ENCODE data around the gene ADO. TPM values are rescaled to one million over a fixed set of nuclear protein-coding genes. Genes with fewer than 3 reads are reported as not detected.
A peak's percentile ranks its signal among the peaks of the same experiment; 100 is the strongest.

Gene ADO
- total and polyA plus RNA-seq, 2 experiments from 2014 or later: 12.6 to 48.3 TPM

- no peaks in the 10 kb centered on the region for H3K4me1 ChIP-seq (ENCODE audit: insufficient read depth)
- no peaks in the 10 kb centered on the region for H3K9me2 ChIP-seq (ENCODE audit: insufficient read depth)
- peaks cover 6% of the 10 kb centered on the region for H3K4me1 Mint-ChIP-seq
- no peaks in the 10 kb centered on the region for H3F3A ChIP-seq (replicated peaks; ENCODE audit: low read depth)
- no peaks in the 10 kb centered on the region for H3K36me3 Mint-ChIP-seq (ENCODE audit: low read depth)
- no peak overlapping the region for H3K4me2 ChIP-seq
- DNase-seq (ENCODE audit: low spot score) (no peak), ATAC-seq (no peak)
- H3K27ac ChIP-seq (ENCODE audit: low read depth): no peak overlapping the region
- H3K4me3 ChIP-seq: no peak overlapping the region
- H2AFZ ChIP-seq: 0 out of 2 replicates have a peak overlapping the region, but pooled peaks have one; percentile 20
- TF ChIP-seq POLR2AphosphoS5 (IDR thresholded peaks at IDR 0.05; ENCODE audit: low read depth) (no peak), EZH2 (IDR thresholded peaks at IDR 0.05; ENCODE audit: low read depth, unreplicated experiment) (no peak), CTCF (conservative IDR thresholded peaks at IDR 0.05; ENCODE audit: low read depth in 2 of 2) (no peak), CREB1 (CRISPR knock-in tag; IDR thresholded peaks at IDR 0.05; ENCODE audit: low read depth) (no peak), NANOG (IDR thresholded peaks at IDR 0.05; ENCODE audit: borderline replicate concordance) (no peak), ZNF331 (CRISPR knock-in tag; IDR thresholded peaks at IDR 0.05; ENCODE audit: low read depth) (no peak)
- no peaks in the 10 kb centered on the region for H3K27me3 ChIP-seq (ENCODE audit: insufficient read depth)
- peaks cover under 1% of the 10 kb centered on the region for H3K27me3 Mint-ChIP-seq (ENCODE audit: insufficient read depth, low read depth, poor library complexity)
- no peaks in the 10 kb centered on the region for H4K20me1 ChIP-seq (replicated peaks; ENCODE audit: insufficient read depth)
- H3K9me3 Mint-ChIP-seq: no peaks in the 10 kb centered on the region
- H3K4me3 Mint-ChIP-seq: no peak overlapping the region
- no peaks in the 10 kb centered on the region for H3K36me3 ChIP-seq (ENCODE audit: insufficient read depth)
- no peaks in the 10 kb centered on the region for H3K79me2 ChIP-seq (replicated peaks; ENCODE audit: insufficient read depth)
- no peak overlapping the region for H3K27ac Mint-ChIP-seq
Measured at GRCh38 chr10:62856021-62856420, 51.5 kb downstream of the ADO start.

Other genes with a start within 250 kb of the ADO start
- gene EGR2, start 11.6 kb downstream of the ADO start, total RNA-seq (2014; rRNA removed; shearing (Covaris generic)): 2.1 and 2.3 TPM in 2 replicates
- gene EGR2, start 11.6 kb downstream of the ADO start, polyA plus RNA-seq (2016; fragmentation: Nextera tagmentation; extraction: Ambion mirVana): 3.5 and 3.7 TPM in 2 replicates

Measured in GM23338 (cell line).